GM12873 (cell line): ENCODE data around the gene ELAVL2.

Experiments
- CTCF ChIP-seq: IDR thresholded peaks from 2 replicates; pipeline ENCODE4 v1.5.1; 2012; ENCODE audit warnings: low read depth, mild to moderate bottlenecking, moderate library complexity, low read length, control low read depth; ENCODE audit not compliant: insufficient read depth; ENCODE audit errors: missing control alignments

The ELAVL2 gene

GRCh38 chr9:23659346-23660006 lies 166.6 kb downstream of the ELAVL2 start:
- TF ChIP-seq CTCF = no peak

GRCh38 chr9:23658376-23659258 lies 167.4 kb downstream of the ELAVL2 start:
- no peak for TF ChIP-seq CTCF

- no peak for TF ChIP-seq CTCF
These were observed 175.0 kb downstream of the ELAVL2 start for GRCh38 chr9:23651051-23651450.

- no peak for TF ChIP-seq CTCF
These were observed 177.4 kb downstream of the ELAVL2 start for GRCh38 chr9:23648651-23649050.

- no peak for TF ChIP-seq CTCF
These were observed 181.1 kb downstream of the ELAVL2 start for GRCh38 chr9:23644896-23645295.

- TF ChIP-seq CTCF = no peak
These were observed 181.7 kb downstream of the ELAVL2 start for GRCh38 chr9:23644326-23644725.

GRCh38 chr9:23643656-23644258 lies 182.3 kb downstream of the ELAVL2 start:
- TF ChIP-seq CTCF = no peak
